Epidermal melanocyte (primary cell): Measurements from ENCODE around the gene BCDIN3D.
A peak's percentile ranks its signal among the peaks of the same experiment; 100 is the strongest.
"Not testable (repeated sequence)": the region's sequence is repeated elsewhere in the genome, so short reads cannot be mapped to it uniquely, and the experiment has no call there.

Source experiments
- DNase-seq: peaks from one replicate; pipeline ENCODE4 v3.0.0; 2011; ENCODE audit warnings: low spot score; ENCODE audit not compliant: insufficient read length

Gene BCDIN3D

GRCh38 chr12:49842519-49843352 is at the start of gene BCDIN3D:
Gene BCDIN3D (minus strand): TSS chr12:49843106. CDS start chr12:49843087, 19 bp downstream.
- peak; percentile 60 for DNase-seq

GRCh38 chr12:49892084-49892731 is 49.3 kb upstream of the BCDIN3D start:
- no peak for DNase-seq

GRCh38 chr12:49891476-49891875 is 48.6 kb upstream of the BCDIN3D start:
- no peak for DNase-seq

GRCh38 chr12:49891012-49891411 is 48.1 kb upstream of the BCDIN3D start:
- DNase-seq: no peak

GRCh38 chr12:49890096-49890461 is 47.2 kb upstream of the BCDIN3D start:
- DNase-seq: no peak

GRCh38 chr12:49889361-49890095 is 46.6 kb upstream of the BCDIN3D start:
- DNase-seq: no peak

- DNase-seq: no peak
These were observed 45.7 kb upstream of the BCDIN3D start for GRCh38 chr12:49888461-49889151.

- no peak for DNase-seq
These were observed 44.9 kb upstream of the BCDIN3D start for GRCh38 chr12:49887536-49888401.

- no peak for DNase-seq
These were observed 44.2 kb upstream of the BCDIN3D start for GRCh38 chr12:49887091-49887490.

GRCh38 chr12:49885663-49886461 is 43.0 kb upstream of the BCDIN3D start:
- no peak for DNase-seq

GRCh38 chr12:49885118-49885517 is 42.2 kb upstream of the BCDIN3D start:
- no peak for DNase-seq

- no peak for DNase-seq
These were observed 40.1 kb upstream of the BCDIN3D start for GRCh38 chr12:49882851-49883464.

GRCh38 chr12:49882248-49882850 is 39.4 kb upstream of the BCDIN3D start:
- no peak for DNase-seq

GRCh38 chr12:49881415-49882247 is 38.7 kb upstream of the BCDIN3D start:
- no peak for DNase-seq

- DNase-seq: no peak
These were observed 38.0 kb upstream of the BCDIN3D start for GRCh38 chr12:49880756-49881414.

GRCh38 chr12:49879065-49879464 is 36.2 kb upstream of the BCDIN3D start:
- DNase-seq: not testable (repeated sequence)

- DNase-seq: no peak
These were observed 35.1 kb upstream of the BCDIN3D start for GRCh38 chr12:49878021-49878420.
